GM19025 (cell line): ENCODE measurements around the gene FUOM.

ENCODE experiments used
- ATAC-seq: cut with Tn5 transposase; IDR thresholded peaks from one replicate; pipeline ENCODE4 v1.9.1; 2021; ENCODE audit warnings: mild to moderate bottlenecking, low read depth, moderate library complexity; ENCODE audit not compliant: unreplicated experiment

The FUOM gene

GRCh38 chr10:133353988-133354605, 3.7 kb downstream of the FUOM start:
- no peak for ATAC-seq

GRCh38 chr10:133353202-133353959, 4.4 kb downstream of the FUOM start:
- ATAC-seq, result no peak

GRCh38 chr10:133351408-133352318, 6.2 kb downstream of the FUOM start:
- ATAC-seq, result no peak

GRCh38 chr10:133350950-133351329, 6.9 kb downstream of the FUOM start:
- no peak for ATAC-seq

DNA sequence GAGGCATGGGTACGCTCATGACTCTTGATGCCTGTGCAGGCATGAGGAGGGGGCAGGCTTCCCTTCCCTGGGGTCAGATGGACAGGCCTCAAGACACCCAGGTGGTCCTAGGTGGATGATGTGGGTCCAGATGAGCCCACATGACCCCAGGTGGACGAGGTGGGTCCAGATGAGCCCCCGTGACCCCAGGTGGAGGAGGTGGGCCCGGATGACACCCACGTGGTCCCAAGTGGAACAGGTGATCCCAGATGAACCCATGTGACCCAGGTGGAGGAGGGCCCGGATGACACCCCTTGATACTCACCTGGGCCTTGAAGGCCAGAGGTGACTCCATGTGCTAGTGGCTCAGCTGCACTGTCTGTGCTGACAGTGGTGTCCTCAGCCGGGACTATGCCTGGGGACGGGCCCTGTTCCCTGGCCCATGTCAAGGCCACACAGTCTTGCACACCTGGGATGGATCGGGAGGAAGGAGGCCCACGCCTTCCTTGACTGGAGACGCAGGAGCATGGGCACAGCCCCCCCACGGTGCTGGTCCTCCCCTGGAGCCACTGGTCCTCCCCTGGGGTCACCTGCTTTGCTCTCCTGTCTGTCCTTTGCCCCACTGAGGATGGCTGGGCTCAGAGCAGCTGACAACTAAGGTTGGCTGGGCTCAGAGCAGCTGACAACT, 7.4 kb downstream of the FUOM start:
- ATAC-seq, result no peak

DNA sequence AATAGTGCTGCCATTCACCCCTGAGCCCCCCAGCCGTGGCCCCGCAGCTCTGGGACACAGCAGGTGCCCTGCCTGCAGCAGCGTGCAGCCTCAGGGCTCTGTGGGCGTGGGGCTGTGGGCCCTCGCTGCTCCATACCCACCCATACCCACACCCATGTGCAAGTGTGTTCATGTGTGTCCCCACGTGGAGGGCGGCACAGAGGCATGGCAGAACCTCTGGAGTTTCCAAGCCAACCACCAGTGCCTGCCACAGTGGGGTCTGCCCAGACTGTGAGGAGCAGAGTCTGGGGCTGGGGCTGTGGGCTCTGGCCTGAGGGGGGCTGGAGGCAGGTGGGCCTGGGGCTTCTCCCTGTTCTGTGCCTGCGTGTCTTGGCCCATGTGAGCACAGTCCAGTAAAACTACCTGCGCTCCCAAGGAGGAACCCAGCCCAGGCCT, 8.2 kb downstream of the FUOM start:
- ATAC-seq, result no peak

DNA sequence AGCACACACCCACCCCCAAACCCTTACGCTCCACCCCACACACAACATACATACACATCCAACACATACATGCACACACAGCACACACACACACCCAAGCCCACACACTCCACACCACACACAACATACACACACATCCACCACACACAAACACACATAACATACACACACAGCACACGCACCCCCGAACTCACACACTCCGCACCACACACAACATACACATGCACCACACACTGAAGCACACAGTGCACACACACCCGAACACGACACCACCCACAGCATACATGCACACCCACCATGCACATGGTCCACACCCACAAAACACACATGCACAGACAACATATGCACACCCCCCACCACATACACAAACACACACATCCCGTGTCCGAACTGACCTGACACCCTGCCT, 8.7 kb downstream of the FUOM start:
- no peak for ATAC-seq

DNA sequence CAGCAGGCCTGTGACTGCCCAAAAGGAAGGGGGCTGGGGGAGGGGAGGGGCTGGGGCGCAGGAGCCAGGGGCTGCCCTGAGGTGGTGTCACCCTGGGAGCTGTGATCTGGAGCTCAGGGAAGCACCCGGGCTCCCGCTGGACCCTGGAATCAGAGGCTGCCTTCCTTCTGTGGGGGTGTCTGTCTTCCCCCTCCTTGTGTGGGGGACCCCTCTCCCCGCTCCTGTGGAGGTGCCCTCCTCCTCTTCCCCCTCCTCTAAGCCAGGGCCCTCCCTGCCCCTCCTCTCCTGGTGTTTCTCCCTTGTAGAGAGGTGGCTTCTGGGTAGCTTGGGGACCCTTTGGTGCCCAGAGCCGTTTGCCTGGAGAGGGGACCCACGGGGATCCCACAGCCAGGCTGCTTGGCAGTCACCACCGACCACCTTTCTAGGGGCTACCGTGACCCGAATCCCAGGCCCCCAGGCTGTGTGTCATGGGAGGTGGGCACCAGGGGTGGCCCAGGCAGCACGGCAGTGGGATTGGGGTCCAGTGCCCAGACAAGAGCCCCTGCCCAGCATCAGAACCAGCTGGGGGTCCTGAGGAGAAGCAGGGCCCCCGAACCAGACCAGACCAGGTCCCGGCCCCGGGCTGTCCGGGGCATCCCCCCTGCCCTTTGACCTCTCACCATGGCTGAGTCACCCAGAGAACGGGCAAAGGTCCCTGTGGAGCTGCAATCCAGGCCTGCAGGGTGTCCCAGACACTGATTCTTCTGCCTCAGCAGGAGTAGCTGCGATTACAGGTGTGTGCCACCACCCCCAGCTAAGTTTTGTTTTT, 9.9 kb downstream of the FUOM start:
- no peak for ATAC-seq

- ATAC-seq, result no peak
These were observed 11.4 kb downstream of the FUOM start for GRCh38 chr10:133346413-133346812.

DNA sequence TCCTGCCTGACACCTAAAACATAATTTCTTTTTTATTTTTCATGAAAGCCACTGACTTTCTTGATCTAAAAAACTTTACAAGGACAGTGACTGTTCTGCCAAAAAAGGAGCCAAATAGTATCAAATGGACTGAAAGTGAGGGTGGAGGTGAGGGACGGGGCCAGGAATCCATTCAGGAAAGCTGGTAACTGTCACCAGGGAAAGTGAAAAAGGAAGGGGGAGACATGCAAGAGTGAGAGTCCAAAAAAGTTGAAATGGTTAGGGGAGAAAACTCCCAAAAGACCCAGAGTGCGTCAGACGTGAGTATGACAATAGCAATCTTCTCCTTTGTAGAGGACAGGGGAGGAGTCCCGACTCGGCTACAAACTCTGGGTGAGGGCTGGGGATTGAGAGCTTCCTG, 13.6 kb downstream of the FUOM start:
- no peak for ATAC-seq

GRCh38 chr10:133343558-133343957, 14.3 kb downstream of the FUOM start:
- ATAC-seq, result no peak

DNA sequence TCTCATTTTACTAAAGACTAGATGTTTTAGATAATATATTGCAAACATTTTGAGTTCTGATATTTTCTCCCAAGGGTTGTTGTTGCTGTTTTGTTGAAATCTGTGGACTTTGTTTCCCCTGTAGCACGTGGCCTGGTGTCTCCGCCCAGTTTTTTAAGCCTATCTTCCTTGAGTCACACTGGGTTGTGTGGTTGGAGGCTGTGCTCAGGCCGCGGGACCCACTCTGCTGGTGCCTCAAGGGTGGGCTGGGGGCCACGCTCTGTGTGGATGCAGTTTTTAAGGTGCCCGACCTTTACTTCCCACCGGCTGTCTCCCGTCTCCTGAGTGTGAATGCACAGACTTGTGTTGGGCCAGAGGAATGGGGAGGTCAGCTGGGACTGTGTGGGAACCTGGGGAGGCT, 14.9 kb downstream of the FUOM start:
- no peak for ATAC-seq

GRCh38 chr10:133341983-133342382, 15.8 kb downstream of the FUOM start:
- ATAC-seq, result no peak

- ATAC-seq, result no peak
These were observed 18.0 kb downstream of the FUOM start for GRCh38 chr10:133339708-133340380.

- ATAC-seq, result no peak
These were observed 19.4 kb downstream of the FUOM start for GRCh38 chr10:133338080-133339071.

DNA sequence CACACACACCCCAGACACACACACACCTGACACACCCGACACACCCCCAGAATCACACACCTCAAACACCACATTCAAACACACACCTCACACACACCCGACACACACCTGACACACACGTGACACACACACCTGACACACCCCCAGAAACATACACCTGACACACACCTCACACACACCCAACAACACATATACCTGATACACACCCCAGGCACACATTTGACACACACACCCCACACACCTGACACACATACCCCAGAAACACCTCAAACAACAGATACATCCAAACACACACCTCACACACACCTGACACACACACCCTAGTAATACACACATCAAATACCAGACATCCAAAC, 20.5 kb downstream of the FUOM start:
- ATAC-seq, result no peak

- ATAC-seq, result no peak
These were observed 21.0 kb downstream of the FUOM start, which contains the start of gene CALY for GRCh38 chr10:133336577-133337369. TSS of gene CALY (minus strand) at chr10:133336896. CDS start at chr10:133328989, 7,907 bp downstream.
